KBM-7 (cell line): Measurements from ENCODE around the gene GRIK5.
"Not testable (repeated sequence)": the region's sequence is repeated elsewhere in the genome, so short reads cannot be mapped to it uniquely, and the experiment has no call there.

ENCODE experiments used
- DNase-seq: peaks from one replicate; pipeline ENCODE4 v3.0.0-alpha.2; 2015
- in situ Hi-C: fragments of 300-500 bp; cut with MboI; formaldehyde crosslinking; loops from 2 replicates; pipeline ENCODE4 v1.14.3; 2020; ENCODE audit warnings: low sequenced_read_pairs, low pct_unique_long_range_greater_than_20kb, mixed read lengths

The GRIK5 gene

GRCh38 chr19:42062381-42062780 lies 7.6 kb downstream of the GRIK5 start:
- in situ Hi-C loops: no loop called here
- no peak for DNase-seq

GRCh38 chr19:42060117-42060516 lies 9.9 kb downstream of the GRIK5 start:
- in situ Hi-C loops: no loop called here
- DNase-seq: no peak

GRCh38 chr19:42059196-42059595 lies 10.8 kb downstream of the GRIK5 start:
- in situ Hi-C loops: no loop called here
- no peak for DNase-seq

- in situ Hi-C loops: no loop called here
- no peak for DNase-seq
These were observed 12.2 kb downstream of the GRIK5 start for GRCh38 chr19:42057846-42058245.

- in situ Hi-C loops: no loop called here
- no peak for DNase-seq
These were observed 15.8 kb downstream of the GRIK5 start for GRCh38 chr19:42054205-42054604.

GRCh38 chr19:42053037-42053935 lies 16.7 kb downstream of the GRIK5 start:
- DNase-seq: no peak
- in situ Hi-C loops: no loop called here

- DNase-seq: no peak
- in situ Hi-C loops: no loop called here
These were observed 17.7 kb downstream of the GRIK5 start for GRCh38 chr19:42052241-42052863.

- in situ Hi-C loops: no loop called here
- DNase-seq: no peak
These were observed 18.6 kb downstream of the GRIK5 start for GRCh38 chr19:42051166-42052115.

GRCh38 chr19:42048992-42049391 lies 21.0 kb downstream of the GRIK5 start:
- DNase-seq: no peak
- in situ Hi-C loops: no loop called here

- in situ Hi-C loops: no loop called here
- no peak for DNase-seq
These were observed 24.4 kb downstream of the GRIK5 start for GRCh38 chr19:42045575-42045974.

GRCh38 chr19:42042455-42043170 lies 27.4 kb downstream of the GRIK5 start:
- in situ Hi-C loops: no loop called here
- no peak for DNase-seq

- in situ Hi-C loops: not testable (repeated sequence)
These were observed 29.5 kb downstream of the GRIK5 start for GRCh38 chr19:42040491-42040890.

GRCh38 chr19:42040031-42040430 lies 30.0 kb downstream of the GRIK5 start:
- DNase-seq: no peak
- in situ Hi-C loops: no loop called here

More at GRCh38 chr19:42040491-42040890, 29.5 kb downstream of the GRIK5 start:
- not testable (repeated sequence) for DNase-seq

- no peak for DNase-seq
- in situ Hi-C loops: no loop called here
These were observed 31.3 kb downstream of the GRIK5 start for GRCh38 chr19:42038666-42039065.

- in situ Hi-C loops: no loop called here
- DNase-seq: no peak
These were observed 32.4 kb downstream of the GRIK5 start for GRCh38 chr19:42037649-42038048.

GRCh38 chr19:42034640-42035391 lies 35.2 kb downstream of the GRIK5 start:
- in situ Hi-C loops: not testable (repeated sequence)
- DNase-seq: peak; percentile 52

- in situ Hi-C loops: no loop called here
- no peak for DNase-seq
These were observed 36.6 kb downstream of the GRIK5 start for GRCh38 chr19:42033413-42033812.

- no peak for DNase-seq
- in situ Hi-C loops: no loop called here
These were observed 37.6 kb downstream of the GRIK5 start for GRCh38 chr19:42032431-42032830.
